SK-N-SH (cell line): ENCODE measurements around the gene ITGB5. TPM values are rescaled to one million over a fixed set of nuclear protein-coding genes. Genes with fewer than 3 reads are reported as not detected.

ENCODE experiments used
- CTCF ChIA-PET: fragments of 300-600, 350-600 bp; formaldehyde crosslinking; extraction: SDS; loops from one replicate; lab custom pipeline; 2021; lab: Yijun Ruan, JAX
- POLR2A ChIA-PET: fragments of 350-600 bp; sonication (Branson Sonifier 250); formaldehyde crosslinking; extraction: SDS; loops from one replicate; lab custom pipeline; 2020; ENCODE audit warnings: antibody characterized with exemption, inconsistent platforms; lab: Yijun Ruan, JAX
- DNase-seq: peaks from one replicate; pipeline ENCODE4 v3.0.0; 2012
- H2AFZ ChIP-seq: fragments of 200-600 bp; sonication (generic); 2 replicates; pipeline ENCODE4 v1.8.1; 2016; ENCODE audit warnings: antibody characterized with exemption, mild to moderate bottlenecking, low read depth
- H3F3A ChIP-seq: fragments of 200-600 bp; sonication (generic); replicated peaks from 2 replicates; pipeline ENCODE3; 2016; ENCODE audit warnings: antibody characterized with exemption, mild to moderate bottlenecking; ENCODE audit not compliant: insufficient read depth
- H3K27ac ChIP-seq, 2 experiments: fragments of 200-500 bp in 1 of 2; fragments of 200-600 bp in 1 of 2; sonication (Bioruptor generic) in 1 of 2; sonication (generic), shearing (Covaris generic) in 1 of 2; 2 replicates each; pipeline versions ENCODE4 v1.5.1 to v1.6.1; 2014 to 2016; ENCODE audit warnings: low read depth in 2 of 2, inconsistent platforms in 1 of 2, low read length in 1 of 2, mild to moderate bottlenecking in 1 of 2, mixed read lengths in 1 of 2
- H3K27me3 ChIP-seq: fragments of 200-600 bp; sonication (generic), shearing (Covaris generic); 2 replicates; pipeline ENCODE4 v1.6.1; 2016; ENCODE audit warnings: mixed run types; ENCODE audit not compliant: insufficient read depth
- H3K36me3 ChIP-seq, 2 experiments: fragments of 200-500 bp in 1 of 2; fragments of 200-600 bp in 1 of 2; sonication (Bioruptor generic) in 1 of 2; sonication (generic) in 1 of 2; replicated peaks in 1 of 2; 2 replicates each; pipeline versions ENCODE3 to v1.5.1; 2014 to 2016; ENCODE audit warnings: low read length in 1 of 2, mild to moderate bottlenecking in 1 of 2; ENCODE audit not compliant: insufficient read depth in 2 of 2, control insufficient read depth in 1 of 2
- H3K4me1 ChIP-seq, 2 experiments: fragments of 200-500 bp in 1 of 2; fragments of 200-600 bp in 1 of 2; sonication (Bioruptor generic) in 1 of 2; sonication (generic), shearing (Covaris generic) in 1 of 2; 2 replicates each; pipeline versions ENCODE4 v1.5.1 to v1.6.1; 2014 to 2016; ENCODE audit warnings: low read depth in 1 of 2, low read length in 1 of 2, mixed run types in 1 of 2; ENCODE audit not compliant: insufficient read depth in 2 of 2, control insufficient read depth in 1 of 2
- H3K4me2 ChIP-seq: fragments of 200-600 bp; sonication (generic), shearing (Covaris generic); 2 replicates; pipeline ENCODE4 v1.6.1; 2017; ENCODE audit warnings: mixed run types
- H3K4me3 ChIP-seq, 2 experiments: fragments of 200-500 bp in 1 of 2; fragments of 200-600 bp in 1 of 2; sonication (Bioruptor generic) in 1 of 2; sonication (generic), shearing (Covaris generic) in 1 of 2; 2 replicates each; pipeline versions ENCODE4 v1.5.1 to v1.8.1; 2014 to 2016; ENCODE audit warnings: low read depth in 2 of 2, inconsistent platforms in 1 of 2, low read length in 1 of 2, mild to moderate bottlenecking in 1 of 2, mixed read lengths in 1 of 2, moderate library complexity in 1 of 2
- H3K79me2 ChIP-seq: fragments of 200-600 bp; sonication (generic); 2 replicates; pipeline ENCODE4 v1.8.1; 2017; ENCODE audit warnings: mild to moderate bottlenecking; ENCODE audit not compliant: insufficient read depth
- H3K9ac ChIP-seq: fragments of 200-600 bp; sonication (generic); 2 replicates; pipeline ENCODE4 v1.6.1; 2017; ENCODE audit warnings: mixed run types
- H3K9me2 ChIP-seq: fragments of 200-600 bp; sonication (generic); 2 replicates; pipeline ENCODE4 v1.6.1; 2017; ENCODE audit warnings: mixed run types
- H3K9me3 ChIP-seq: fragments of 200-600 bp; sonication (generic); 2 replicates; pipeline ENCODE4 v1.6.1; 2017; ENCODE audit warnings: mixed run types, mild to moderate bottlenecking, moderate library complexity
- H4K20me1 ChIP-seq: fragments of 200-600 bp; sonication (generic); 2 replicates; pipeline ENCODE4 v1.6.1; 2017; ENCODE audit warnings: mild to moderate bottlenecking, mixed run types; ENCODE audit not compliant: insufficient read depth
- EZH2phosphoT487 ChIP-seq: fragments of 200-600 bp; sonication (generic); IDR thresholded peaks from 2 replicates; pipeline ENCODE4 v1.6.1; 2017; ENCODE audit warnings: low read depth, mixed run types, mild to moderate bottlenecking, antibody characterized with exemption, moderate library complexity, borderline replicate concordance
- FOXJ3 ChIP-seq: sonication (generic); formaldehyde crosslinking; IDR thresholded peaks from 2 replicates; pipeline ENCODE4 v1.5.1; 2020; ENCODE audit warnings: mild to moderate bottlenecking, missing genetic modification reagents
- GATA2 ChIP-seq: sonication (generic); formaldehyde crosslinking; IDR thresholded peaks from 2 replicates; pipeline ENCODE4 v1.5.0; 2020; ENCODE audit warnings: mild to moderate bottlenecking, missing genetic modification reagents
- MXI1 ChIP-seq: IDR thresholded peaks from 2 replicates; pipeline ENCODE4 v1.6.1; 2012; ENCODE audit warnings: mild to moderate bottlenecking, low read depth, low read length, improper control_type of control experiment
- NFIC ChIP-seq: IDR thresholded peaks from 2 replicates; pipeline ENCODE4 v1.4.0; 2012; ENCODE audit warnings: borderline replicate concordance
- RAD21 ChIP-seq: IDR thresholded peaks from 2 replicates; pipeline ENCODE4 v1.6.1; 2012; ENCODE audit warnings: mild to moderate bottlenecking, low read length
- RFX5 ChIP-seq: IDR thresholded peaks from 2 replicates; pipeline ENCODE4 v1.6.1; 2012; ENCODE audit warnings: mild to moderate bottlenecking, improper control_type of control experiment, low read length
- TEAD4 ChIP-seq: IDR thresholded peaks from 2 replicates; pipeline ENCODE4 v1.4.0; 2012; ENCODE audit warnings: mild to moderate bottlenecking, borderline replicate concordance; ENCODE audit not compliant: insufficient read depth
- WGBS: methylation state at CpG from one replicate; pipeline ENCODE4 v1.1.6; 2017; ENCODE audit warnings: low lambda C conversion rate; 5-methylcytosine and 5-hydroxymethylcytosine counted together
- polyA plus RNA-seq, 3 experiments: library from polyadenylated mRNA; depleted of rRNA; stranded (reverse); fragments of >200 nt; gene quantifications; 2 replicates each; pipeline ENCODE4 v1.2.3, GENCODE V29; 2012
- TF ChIP-seq, protein P1 (sequence below): IDR thresholded peaks from 2 replicates; pipeline ENCODE4; 2012
- TF ChIP-seq, protein P2 (sequence below): IDR thresholded peaks from 2 replicates; pipeline ENCODE4 v1.4.0; 2012; ENCODE audit warnings: low read depth, borderline replicate concordance
- TF ChIP-seq, protein P3 (sequence below): IDR thresholded peaks from 2 replicates; pipeline ENCODE4 v1.4.0; 2012; ENCODE audit warnings: low read depth, borderline replicate concordance

Gene ITGB5
- polyA plus RNA-seq, 1 of the 3 experiments (the other 2 are of a cell fraction), result 481 TPM

DNA sequence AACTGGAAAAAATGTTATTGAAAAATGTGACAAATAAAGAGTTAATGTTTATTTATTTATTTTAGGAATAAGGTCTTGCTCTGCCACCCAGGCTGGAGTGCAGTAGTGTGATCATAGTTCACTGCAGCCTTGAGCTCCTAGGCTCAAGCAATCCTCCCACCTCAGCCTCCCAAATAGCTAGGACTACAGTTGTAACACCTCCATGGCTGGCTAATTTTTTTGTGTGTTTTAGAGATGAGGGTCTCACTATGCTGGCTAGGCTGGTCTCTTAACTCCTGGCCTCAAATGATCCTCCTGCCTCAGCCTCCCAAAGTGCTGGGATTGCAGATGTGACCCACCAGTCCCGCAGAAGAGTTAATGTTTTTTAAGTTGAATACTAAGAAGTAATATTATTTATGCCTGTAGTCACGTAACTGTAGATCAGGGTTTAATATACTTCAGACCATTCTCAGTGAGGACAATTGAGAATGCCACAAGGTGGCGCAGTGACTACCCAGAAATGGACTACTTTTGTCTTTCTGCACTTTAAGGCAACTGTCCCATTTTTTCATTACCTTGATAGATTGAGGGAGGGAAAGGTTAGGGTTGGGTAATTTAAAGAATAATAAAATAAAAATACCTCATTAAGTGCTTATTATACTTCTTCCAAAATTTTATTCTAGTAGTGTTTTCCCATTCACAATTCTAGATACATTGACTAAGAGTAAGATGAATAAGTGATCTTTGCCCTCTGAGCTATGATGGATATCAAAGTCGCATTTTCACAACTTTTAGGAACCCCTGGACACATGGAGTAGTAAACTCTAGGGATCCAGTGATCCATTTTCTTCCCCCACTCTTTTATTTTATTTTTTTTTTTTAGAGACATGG is 41.4 kb upstream of the ITGB5 start (continued):
- TF ChIP-seq, protein P1, sequence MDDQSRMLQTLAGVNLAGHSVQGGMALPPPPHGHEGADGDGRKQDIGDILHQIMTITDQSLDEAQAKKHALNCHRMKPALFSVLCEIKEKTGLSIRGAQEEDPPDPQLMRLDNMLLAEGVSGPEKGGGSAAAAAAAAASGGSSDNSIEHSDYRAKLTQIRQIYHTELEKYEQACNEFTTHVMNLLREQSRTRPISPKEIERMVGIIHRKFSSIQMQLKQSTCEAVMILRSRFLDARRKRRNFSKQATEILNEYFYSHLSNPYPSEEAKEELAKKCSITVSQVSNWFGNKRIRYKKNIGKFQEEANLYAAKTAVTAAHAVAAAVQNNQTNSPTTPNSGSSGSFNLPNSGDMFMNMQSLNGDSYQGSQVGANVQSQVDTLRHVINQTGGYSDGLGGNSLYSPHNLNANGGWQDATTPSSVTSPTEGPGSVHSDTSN, result no peak
- TF ChIP-seq NFIC (no peak), TEAD4 (no peak), FOXJ3 (CRISPR knock-in tag) (no peak), MXI1 (no peak)
- TF ChIP-seq, protein P2, sequence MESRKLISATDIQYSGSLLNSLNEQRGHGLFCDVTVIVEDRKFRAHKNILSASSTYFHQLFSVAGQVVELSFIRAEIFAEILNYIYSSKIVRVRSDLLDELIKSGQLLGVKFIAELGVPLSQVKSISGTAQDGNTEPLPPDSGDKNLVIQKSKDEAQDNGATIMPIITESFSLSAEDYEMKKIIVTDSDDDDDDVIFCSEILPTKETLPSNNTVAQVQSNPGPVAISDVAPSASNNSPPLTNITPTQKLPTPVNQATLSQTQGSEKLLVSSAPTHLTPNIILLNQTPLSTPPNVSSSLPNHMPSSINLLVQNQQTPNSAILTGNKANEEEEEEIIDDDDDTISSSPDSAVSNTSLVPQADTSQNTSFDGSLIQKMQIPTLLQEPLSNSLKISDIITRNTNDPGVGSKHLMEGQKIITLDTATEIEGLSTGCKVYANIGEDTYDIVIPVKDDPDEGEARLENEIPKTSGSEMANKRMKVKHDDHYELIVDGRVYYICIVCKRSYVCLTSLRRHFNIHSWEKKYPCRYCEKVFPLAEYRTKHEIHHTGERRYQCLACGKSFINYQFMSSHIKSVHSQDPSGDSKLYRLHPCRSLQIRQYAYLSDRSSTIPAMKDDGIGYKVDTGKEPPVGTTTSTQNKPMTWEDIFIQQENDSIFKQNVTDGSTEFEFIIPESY, result no peak

DNA sequence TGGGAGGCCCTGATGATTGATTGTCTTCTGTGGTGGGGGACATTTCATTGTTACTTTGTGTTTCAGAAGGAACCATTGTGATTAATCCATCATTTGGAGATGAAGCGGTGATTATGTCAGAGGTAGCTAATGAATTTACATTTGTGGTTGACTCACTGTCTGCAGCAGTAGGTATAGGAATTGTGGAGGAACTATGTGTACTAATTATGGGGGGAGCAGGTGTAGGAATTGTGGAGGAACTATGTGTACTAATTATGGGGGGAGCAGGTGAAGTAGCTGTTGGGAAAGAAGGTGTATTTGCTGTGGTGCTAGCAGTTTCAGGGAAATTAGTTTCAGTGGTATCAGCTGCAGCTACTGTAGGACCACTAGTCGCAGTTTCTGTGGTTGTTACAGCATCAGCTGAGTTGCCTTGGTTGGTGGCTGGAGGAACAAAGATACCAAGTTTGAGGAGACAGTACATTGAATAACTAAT is 40.4 kb upstream of the ITGB5 start:
- Histone ChIP-seq H3K79me2 (no peaks in the 10 kb centered on the region), H3F3A (no peaks in the 10 kb centered on the region), H3K4me3 (no peak overlapping the region), H3K9ac (no peak overlapping the region), H3K4me2 (no peak overlapping the region), H2AFZ (no peak overlapping the region), H4K20me1 (no peaks in the 10 kb centered on the region), H3K27ac (no peak overlapping the region), H3K9me2 (no peaks in the 10 kb centered on the region), H3K4me1 (no peaks in the 10 kb centered on the region; a peak in 1 of 4 replicates), H3K36me3 (no peaks in the 10 kb centered on the region), H3K9me3 (no peaks in the 10 kb centered on the region), H3K27me3 (no peaks in the 10 kb centered on the region)
- POLR2A ChIA-PET, result no interaction called here
- TF ChIP-seq, protein P3, sequence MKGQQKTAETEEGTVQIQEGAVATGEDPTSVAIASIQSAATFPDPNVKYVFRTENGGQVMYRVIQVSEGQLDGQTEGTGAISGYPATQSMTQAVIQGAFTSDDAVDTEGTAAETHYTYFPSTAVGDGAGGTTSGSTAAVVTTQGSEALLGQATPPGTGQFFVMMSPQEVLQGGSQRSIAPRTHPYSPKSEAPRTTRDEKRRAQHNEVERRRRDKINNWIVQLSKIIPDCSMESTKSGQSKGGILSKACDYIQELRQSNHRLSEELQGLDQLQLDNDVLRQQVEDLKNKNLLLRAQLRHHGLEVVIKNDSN, result no peak
- TF ChIP-seq GATA2 (CRISPR knock-in tag) (no peak), RAD21 (no peak), EZH2phosphoT487 (no peak), RFX5 (no peak)
- TF ChIP-seq, protein P2, result no peak
- CTCF ChIA-PET, result interaction anchor here (0.7 to 4.9 kb wide), 13 partner anchors 8 to 657 kb away, joined by 3 to 33 read pairs (median 3); no protein-coding TSS in a partner anchor
- no peak for DNase-seq
- 89% methylated on average over 2 of the region's 2 CpGs for WGBS
